K562 (cell line): Measurements from ENCODE around the gene HSPA5. TPM values are rescaled to one million over a fixed set of nuclear protein-coding genes. Genes with fewer than 3 reads are reported as not detected.
"Not testable (repeated sequence)": the region's sequence is repeated elsewhere in the genome, so short reads cannot be mapped to it uniquely, and the experiment has no call there.

Experiments used
- ATAC-seq: fragments of 200-7000 bp; cut with Tn5 transposase; 3 replicates; pipeline ENCODE4 v1.9.1; 2020; ENCODE audit warnings: moderate library complexity
- BruUV-seq: library from RNA; stranded (reverse); fragments of 400-500 nt; replicated peaks from 2 replicates; lab custom pipeline; 2021; lab: Mats Ljungman, UMichigan
- CTCF ChIA-PET: fragments of 300-600 bp; formaldehyde crosslinking; extraction: SDS; loops from one replicate; lab custom pipeline; 2021; ENCODE audit warnings: low intra/inter-chr PET ratio; lab: Yijun Ruan, JAX
- POLR2A ChIA-PET: fragments of 300-600, 350-650 bp; sonication (Branson Sonifier 250); formaldehyde crosslinking; extraction: SDS; loops from one replicate; lab custom pipeline; 2021; ENCODE audit warnings: antibody characterized with exemption, inconsistent platforms; lab: Yijun Ruan, JAX
- DNase-seq, 4 experiments: peaks; one replicate each; pipeline versions ENCODE4 v3.0.0 to v3.0.0-alpha.2; 2011 to 2018; ENCODE audit warnings: low spot score in 3 of 4, mixed read lengths in 3 of 4; ENCODE audit errors: extremely low read depth in 1 of 4
- FAIRE-seq: peaks from 2 replicates; lab custom pipeline; 2011; peaks lifted over from hg19 to GRCh38; lab: Jason Lieb, UNC
- H2AFZ ChIP-seq: 2 replicates; pipeline ENCODE4 v1.6.0; 2011; ENCODE audit warnings: low read depth, low read length, control low read depth, inconsistent platforms
- H3K27ac ChIP-seq: fragments of 200-600 bp; 3 replicates; pipeline ENCODE4 v1.8.0; 2011; ENCODE audit warnings: low read depth, mild to moderate bottlenecking, control low read depth, inconsistent platforms, low read length, moderate library complexity, mixed read lengths; ENCODE audit errors: extremely low read depth
- H3K27me3 ChIP-seq, 2 experiments: fragments of 300-600 bp in 1 of 2; 2 replicates in 1 of 2; 3 replicates in 1 of 2; pipeline versions ENCODE4 v1.6.0 to v1.8.0; 2011; ENCODE audit warnings: inconsistent platforms in 2 of 2, low read length in 2 of 2, mild to moderate bottlenecking in 1 of 2, mixed read lengths in 1 of 2, moderate library complexity in 1 of 2; ENCODE audit not compliant: control insufficient read depth in 2 of 2, insufficient read depth in 2 of 2
- H3K36me3 ChIP-seq: fragments of 300-600 bp; 3 replicates; pipeline ENCODE4 v1.8.0; 2011; ENCODE audit warnings: mild to moderate bottlenecking, low read length, inconsistent platforms; ENCODE audit not compliant: control insufficient read depth, insufficient read depth
- H3K4me1 ChIP-seq, 2 experiments: fragments of 200-600 bp in 1 of 2; replicated peaks in 1 of 2; 2 replicates in 1 of 2; 3 replicates in 1 of 2; pipeline versions ENCODE4 v1.5.1 to v1.8.0; 2011; ENCODE audit warnings: inconsistent platforms in 2 of 2, low read length in 2 of 2, mild to moderate bottlenecking in 1 of 2, mixed read lengths in 1 of 2, moderate library complexity in 1 of 2; ENCODE audit not compliant: control insufficient read depth in 2 of 2, insufficient read depth in 2 of 2
- H3K4me2 ChIP-seq: 2 replicates; pipeline ENCODE4 v1.6.1; 2011; ENCODE audit warnings: low read length, control low read depth, inconsistent platforms, mixed read lengths; ENCODE audit not compliant: insufficient read depth
- H3K4me3 ChIP-seq: fragments of 200-600 bp; sonication (generic), shearing (Covaris generic); 2 replicates; pipeline ENCODE4 v1.5.1; 2016; ENCODE audit warnings: control low read depth, inconsistent platforms
- H3K79me2 ChIP-seq: fragments of 200-600 bp; 3 replicates; pipeline ENCODE4 v1.8.0; 2011; ENCODE audit warnings: low read length, inconsistent platforms; ENCODE audit not compliant: control insufficient read depth, insufficient read depth
- H3K9ac ChIP-seq, 2 experiments: 2 replicates each; pipeline versions ENCODE4 v1.6.0 to v1.6.1; 2011; ENCODE audit warnings: low read depth in 2 of 2, low read length in 2 of 2, control low read depth in 1 of 2, inconsistent platforms in 1 of 2, mild to moderate bottlenecking in 1 of 2, mixed read lengths in 1 of 2; ENCODE audit not compliant: insufficient read depth in 1 of 2
- H3K9me1 ChIP-seq: one replicate; pipeline ENCODE4 v1.6.0; 2011; ENCODE audit warnings: inconsistent platforms, mild to moderate bottlenecking, low read length, moderate library complexity; ENCODE audit not compliant: control insufficient read depth, insufficient read depth
- H3K9me3 ChIP-seq: replicated peaks from 2 replicates; pipeline ENCODE4 v1.5.1; 2011; ENCODE audit warnings: low read depth, low read length, inconsistent platforms; ENCODE audit not compliant: control insufficient read depth, insufficient read depth
- H4K20me1 ChIP-seq: replicated peaks from 2 replicates; pipeline ENCODE4 v1.6.1; 2011; ENCODE audit warnings: low read length, inconsistent platforms, mixed read lengths; ENCODE audit not compliant: control insufficient read depth, insufficient read depth
- ARID2 ChIP-seq: fragments of 450-650 bp; IDR thresholded peaks from 2 replicates; pipeline ENCODE4 v1.6.1; 2017; ENCODE audit warnings: antibody characterized with exemption, mild to moderate bottlenecking
- DMBX1 ChIP-seq: fragments of 250-450 bp; sonication (Bioruptor Pico); IDR thresholded peaks from 2 replicates; pipeline ENCODE4 v1.8.0; 2022; ENCODE audit warnings: inconsistent platforms, mild to moderate bottlenecking, moderate library complexity, borderline replicate concordance
- MEF2D ChIP-seq: conservative IDR thresholded peaks from 2 replicates; pipeline ENCODE4 v1.6.1; 2016; ENCODE audit warnings: low read depth, missing genetic modification characterization, missing compliant biosample characterization
- MTF1 ChIP-seq: fragments of 250-450 bp; sonication (Bioruptor Pico); IDR thresholded peaks from 2 replicates; pipeline ENCODE4 v1.9.0; 2021; ENCODE audit warnings: moderate library complexity, mild to moderate bottlenecking, inconsistent platforms, borderline replicate concordance
- NUFIP1 ChIP-seq: fragments of 450-650 bp; IDR thresholded peaks from 2 replicates; pipeline ENCODE4 v1.6.1; 2018; ENCODE audit not compliant: partially characterized antibody
- POLR2AphosphoS5 ChIP-seq: IDR thresholded peaks from 2 replicates; pipeline ENCODE4 v1.6.1; 2011; ENCODE audit warnings: mild to moderate bottlenecking, low read depth, low read length, moderate library complexity; ENCODE audit not compliant: control insufficient read depth, insufficient read depth
- RBM22 ChIP-seq: fragments of 200-400 bp; formaldehyde crosslinking; IDR thresholded peaks from 2 replicates; pipeline ENCODE4 v1.6.1; 2018; ENCODE audit warnings: low read length, low read depth; ENCODE audit not compliant: poor library complexity, severe bottlenecking
- SIN3A ChIP-seq, 2 experiments: fragments of 150-350 bp in 1 of 2; IDR thresholded peaks; 2 replicates each; pipeline ENCODE4 v1.6.1; 2011 to 2016; ENCODE audit warnings: borderline replicate concordance in 2 of 2, low read depth in 2 of 2, low read length in 2 of 2, mild to moderate bottlenecking in 2 of 2, moderate library complexity in 2 of 2; ENCODE audit not compliant: control insufficient read depth in 1 of 2
- ZBTB8A ChIP-seq: fragments of 450-650 bp; IDR thresholded peaks from 2 replicates; pipeline ENCODE4 v1.6.1; 2018; ENCODE audit warnings: mild to moderate bottlenecking, moderate library complexity; ENCODE audit not compliant: partially characterized antibody
- ZNF217 ChIP-seq: sonication (generic); formaldehyde crosslinking; IDR thresholded peaks from 2 replicates; pipeline ENCODE4 v1.8.0; 2022; ENCODE audit warnings: mild to moderate bottlenecking, missing genetic modification reagents
- WGBS: fragments of 100-300 bp; shearing (Covaris generic); methylation state at CpG from one replicate; pipeline ENCODE4 v1.1.6; 2016; ENCODE audit warnings: low coverage, mixed read lengths; ENCODE audit not compliant: insufficient coverage; ENCODE audit errors: missing lambda C conversion rate; 5-methylcytosine and 5-hydroxymethylcytosine counted together
- in situ Hi-C: fragments of 300-500 bp; cut with MboI; formaldehyde crosslinking; loops from 4 replicates; pipeline ENCODE4 v1.15.0; 2018; ENCODE audit warnings: inconsistent platforms, mixed read lengths
- intact Hi-C: fragments of 100-400 bp; cut with micrococcal nuclease; formaldehyde crosslinking; loops from 2 replicates; pipeline ENCODE4 v1.14.2; 2022
- polyA plus RNA-seq, 8 experiments: library from polyadenylated mRNA; depleted of rRNA in 4 of 8; stranded (reverse) in 5 of 8; unstranded in 3 of 8; fragments of >200 nt; fragmentation: Nextera tagmentation in 2 of 8; fragmentation: Illumina TruSeq in 1 of 8; extraction: Ambion mirVana in 2 of 8; extraction: Trizol in 1 of 8; gene quantifications; 2 replicates each; pipeline versions ENCODE4 v1.2.1 to v1.2.3, GENCODE V29; 2011 to 2014; ENCODE audit warnings: inconsistent platforms in 1 of 8, missing spikeins in 1 of 8
- total RNA-seq, 7 experiments: library from RNA; depleted of rRNA in 6 of 7; stranded (reverse); fragments of >200 nt in 6 of 7; fragmentation: Illumina TruSeq in 2 of 7; extraction: Trizol in 2 of 7; gene quantifications; 2 replicates each; pipeline versions ENCODE4 v1.2.1 to v1.2.3, GENCODE V29; 2011 to 2021; ENCODE audit warnings: low replicate concordance in 1 of 7
- TF ChIP-seq, protein P1 (sequence below): fragments of 250-450 bp; sonication (Bioruptor Pico); IDR thresholded peaks from 2 replicates; pipeline ENCODE4 v1.5.0; 2021
- TF ChIP-seq, protein P2 (sequence below): fragments of 200-800 bp; sonication (Bioruptor generic); IDR thresholded peaks from 2 replicates; pipeline ENCODE4 v1.6.1; 2017; ENCODE audit warnings: missing genetic modification characterization, missing compliant biosample characterization

HSPA5 gene
- total and polyA plus RNA-seq, 9 of the 15 experiments (the other 6 are each of a cell fraction or from before 2014, with no cell fraction given), result 48.0 to 265 (median 113) TPM

DNA sequence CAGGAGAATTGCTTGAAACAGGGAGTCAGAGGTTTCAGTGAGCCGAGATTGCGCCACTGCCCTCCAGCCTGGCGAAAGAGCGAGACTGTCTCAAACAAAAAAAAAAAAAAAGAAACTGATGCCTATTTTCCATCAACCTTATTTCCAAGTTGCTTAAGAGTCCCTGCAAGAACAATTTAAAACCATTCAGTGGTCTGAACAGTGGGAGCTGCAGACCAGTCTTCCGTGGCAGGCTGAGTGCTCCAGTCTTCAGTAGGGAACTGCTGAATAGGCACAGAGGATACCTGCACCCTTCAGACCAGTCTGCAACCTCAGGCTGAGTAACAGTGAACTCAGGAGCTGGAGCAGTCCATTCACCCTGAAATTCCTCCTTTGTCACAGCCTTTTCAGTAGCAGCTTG is 46.7 kb downstream of the HSPA5 start:
- CTCF ChIA-PET, POLR2A ChIA-PET, BruUV-seq, DNase-seq, in situ Hi-C loops, H3K4me2 ChIP-seq, H3K27me3 ChIP-seq, FAIRE-seq, H3K9ac ChIP-seq, H4K20me1 ChIP-seq, intact Hi-C loops, H3K36me3 ChIP-seq, ATAC-seq, H3K9me3 ChIP-seq, H2AFZ ChIP-seq, H3K27ac ChIP-seq, H3K9me1 ChIP-seq, H3K4me3 ChIP-seq: not testable (repeated sequence)
- WGBS, result 82% methylated on average over 5 of the region's 5 CpGs
- Histone ChIP-seq H3K79me2 (peaks cover 12% of the 10 kb centered on the region), H3K4me1 (peaks cover 2 to 10% of the 10 kb centered on the region in 2 experiments; a peak in 3 of 5 replicates)

DNA sequence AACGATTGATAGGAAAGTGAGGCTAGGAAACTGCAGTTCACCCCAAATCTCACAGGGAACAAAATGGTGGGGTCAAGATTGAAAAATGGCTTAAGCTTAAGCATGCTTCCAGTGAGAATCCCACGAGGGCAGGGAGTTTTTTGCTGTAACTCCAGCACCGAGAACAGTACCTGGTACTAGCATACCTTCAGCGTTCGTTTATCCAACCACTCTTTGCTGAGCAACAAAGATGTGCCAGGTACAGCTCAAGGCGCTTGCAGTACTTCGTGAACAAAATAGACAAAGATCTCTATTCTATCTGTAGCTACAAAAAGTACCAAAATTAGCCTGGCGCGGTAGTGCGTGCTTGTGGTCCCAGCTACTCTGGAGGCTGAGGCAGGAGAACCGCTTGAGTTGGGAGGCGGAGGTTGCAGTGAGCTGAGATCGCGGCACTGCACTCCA is 50.8 kb downstream of the HSPA5 start:
- Histone ChIP-seq H3K27me3 (no peaks in the 10 kb centered on the region), H3K27ac (peak overlapping the region; percentile 91), H4K20me1 (0 out of 2 replicates have a peak, but pooled peaks cover 4% of the 10 kb centered on the region), H2AFZ (peak overlapping the region; percentile 98), H3K79me2 (peaks cover 52% of the 10 kb centered on the region), H3K9ac (peak overlapping the region; percentile 93 to 99), H3K9me1 (no peaks in the 10 kb centered on the region), H3K36me3 (peaks cover 8% of the 10 kb centered on the region; the same call in 2 of the 3 replicates), H3K4me1 (peaks cover 5 to 20% of the 10 kb centered on the region in 2 experiments; a peak in 4 of 5 replicates), H3K4me2 (peak overlapping the region; percentile 96), H3K9me3 (no peaks in the 10 kb centered on the region), H3K4me3 (peak overlapping the region; percentile 96)
- intact Hi-C loops (no loop called here), in situ Hi-C loops (no loop called here)
- POLR2A ChIA-PET, result interaction anchor here (0.6 to 1.7 kb wide), 7 partner anchors 9 to 321 kb away, joined by 3 to 15 read pairs (median 5); partner anchors contain the start of genes HSPA5 and RABEPK
- BruUV-seq, result TSS peak; percentile 94
- DNase-seq, result peak in 2 of 4 experiments; percentile 29 to 47
- peak; percentile 32 for FAIRE-seq
- WGBS, result 22% methylated on average over 14 of the region's 14 CpGs
- ATAC-seq, result peak; percentile 4
- CTCF ChIA-PET, result no interaction called here
- TF ChIP-seq RBM22 (no peak), POLR2AphosphoS5 (no peak), DMBX1 (no peak), NUFIP1 (no peak), ZBTB8A (no peak), ZNF217 (CRISPR knock-in tag) (no peak), SIN3A (IDR thresholded peaks at IDR 0.05; ENCODE audit: borderline replicate concordance in 2 of 2, control insufficient read depth in 1 of 2, low read depth in 2 of 2, low read length in 2 of 2) (no peak), MEF2D (tag) (0 out of 2 replicates have a peak, but pooled peaks have one; percentile 24), MTF1 (no peak), ARID2 (no peak)
- TF ChIP-seq, protein P1, sequence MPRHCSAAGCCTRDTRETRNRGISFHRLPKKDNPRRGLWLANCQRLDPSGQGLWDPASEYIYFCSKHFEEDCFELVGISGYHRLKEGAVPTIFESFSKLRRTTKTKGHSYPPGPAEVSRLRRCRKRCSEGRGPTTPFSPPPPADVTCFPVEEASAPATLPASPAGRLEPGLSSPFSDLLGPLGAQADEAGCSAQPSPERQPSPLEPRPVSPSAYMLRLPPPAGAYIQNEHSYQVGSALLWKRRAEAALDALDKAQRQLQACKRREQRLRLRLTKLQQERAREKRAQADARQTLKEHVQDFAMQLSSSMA (CRISPR knock-in tag), result no peak
- TF ChIP-seq, protein P2, sequence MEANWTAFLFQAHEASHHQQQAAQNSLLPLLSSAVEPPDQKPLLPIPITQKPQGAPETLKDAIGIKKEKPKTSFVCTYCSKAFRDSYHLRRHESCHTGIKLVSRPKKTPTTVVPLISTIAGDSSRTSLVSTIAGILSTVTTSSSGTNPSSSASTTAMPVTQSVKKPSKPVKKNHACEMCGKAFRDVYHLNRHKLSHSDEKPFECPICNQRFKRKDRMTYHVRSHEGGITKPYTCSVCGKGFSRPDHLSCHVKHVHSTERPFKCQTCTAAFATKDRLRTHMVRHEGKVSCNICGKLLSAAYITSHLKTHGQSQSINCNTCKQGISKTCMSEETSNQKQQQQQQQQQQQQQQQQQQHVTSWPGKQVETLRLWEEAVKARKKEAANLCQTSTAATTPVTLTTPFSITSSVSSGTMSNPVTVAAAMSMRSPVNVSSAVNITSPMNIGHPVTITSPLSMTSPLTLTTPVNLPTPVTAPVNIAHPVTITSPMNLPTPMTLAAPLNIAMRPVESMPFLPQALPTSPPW (CRISPR knock-in tag), result no peak
